MM.1S (cell line): Measurements from ENCODE around the gene PLEKHD1.
A peak's percentile ranks its signal among the peaks of the same experiment; 100 is the strongest.
"Not testable (repeated sequence)": the region's sequence is repeated elsewhere in the genome, so short reads cannot be mapped to it uniquely, and the experiment has no call there.

Source experiments
- DNase-seq: peaks from one replicate; pipeline ENCODE4 v3.0.0-alpha.2; 2015
- H2AFZ ChIP-seq: fragments of 300-600 bp; sonication (generic); 2 replicates; pipeline ENCODE4 v1.6.0; 2016; ENCODE audit warnings: antibody characterized with exemption, low read length
- H3F3A ChIP-seq: fragments of 300-600 bp; sonication (generic); 2 replicates; pipeline ENCODE4 v1.6.1; 2016; ENCODE audit warnings: mild to moderate bottlenecking, antibody characterized with exemption, low read length, moderate library complexity, mixed read lengths; ENCODE audit not compliant: insufficient read depth
- H3K27ac ChIP-seq: fragments of 300-600 bp; sonication (generic); 2 replicates; pipeline ENCODE4 v1.5.1; 2016; ENCODE audit warnings: mild to moderate bottlenecking, low read length
- H3K27me3 ChIP-seq: fragments of 300-600 bp; sonication (generic); replicated peaks from 2 replicates; pipeline ENCODE4 v1.6.0; 2016; ENCODE audit warnings: low read length; ENCODE audit not compliant: insufficient read depth
- H3K36me3 ChIP-seq: fragments of 300-600 bp; sonication (generic); replicated peaks from 2 replicates; pipeline ENCODE4 v1.6.1; 2016; ENCODE audit warnings: mild to moderate bottlenecking, low read length, mixed read lengths; ENCODE audit not compliant: insufficient read depth
- H3K4me1 ChIP-seq: fragments of 300-600 bp; sonication (generic); 2 replicates; pipeline ENCODE4 v1.6.1; 2016; ENCODE audit warnings: low read length, mixed read lengths
- H3K4me2 ChIP-seq: fragments of 300-600 bp; sonication (generic); 2 replicates; pipeline ENCODE4 v1.6.0; 2016; ENCODE audit warnings: low read depth, low read length
- H3K4me3 ChIP-seq: fragments of 300-600 bp; sonication (generic); 2 replicates; pipeline ENCODE4 v1.5.1; 2016; ENCODE audit warnings: low read length, mixed read lengths
- H3K79me2 ChIP-seq: fragments of 300-600 bp; sonication (generic); 2 replicates; pipeline ENCODE4 v1.6.1; 2016; ENCODE audit warnings: mixed run types, low read length, mixed read lengths
- H3K9ac ChIP-seq: fragments of 300-600 bp; sonication (generic); 2 replicates; pipeline ENCODE4 v1.6.1; 2016; ENCODE audit warnings: low read length, mixed read lengths
- H3K9me2 ChIP-seq: fragments of 300-600 bp; sonication (generic); replicated peaks from 2 replicates; pipeline ENCODE4 v1.6.1; 2016; ENCODE audit warnings: mild to moderate bottlenecking, low read length, mixed read lengths; ENCODE audit not compliant: insufficient read depth
- H3K9me3 ChIP-seq: fragments of 300-600 bp; sonication (generic); replicated peaks from 2 replicates; pipeline ENCODE4 v1.6.1; 2016; ENCODE audit warnings: mild to moderate bottlenecking, low read length, mixed read lengths; ENCODE audit not compliant: insufficient read depth
- H4K20me1 ChIP-seq: fragments of 300-600 bp; sonication (generic); 2 replicates; pipeline ENCODE4 v1.6.1; 2016; ENCODE audit warnings: mild to moderate bottlenecking, low read length, moderate library complexity, mixed read lengths; ENCODE audit not compliant: insufficient read depth
- EZH2 ChIP-seq: fragments of 300-600 bp; sonication (generic); optimal IDR thresholded peaks from 2 replicates; pipeline ENCODE3; 2017; ENCODE audit warnings: low read depth, mild to moderate bottlenecking, antibody characterized with exemption, low read length, mixed read lengths
- EZH2phosphoT487 ChIP-seq: fragments of 300-600 bp; sonication (generic); IDR thresholded peaks from 2 replicates; pipeline ENCODE4 v1.6.1; 2018; ENCODE audit warnings: antibody characterized with exemption, low read length
- TF ChIP-seq, protein P1 (sequence below): fragments of 300-600 bp; sonication (generic); IDR thresholded peaks from 2 replicates; pipeline ENCODE4 v1.5.1; 2016; ENCODE audit warnings: antibody characterized with exemption, low read length, mixed read lengths

The PLEKHD1 gene

DNA sequence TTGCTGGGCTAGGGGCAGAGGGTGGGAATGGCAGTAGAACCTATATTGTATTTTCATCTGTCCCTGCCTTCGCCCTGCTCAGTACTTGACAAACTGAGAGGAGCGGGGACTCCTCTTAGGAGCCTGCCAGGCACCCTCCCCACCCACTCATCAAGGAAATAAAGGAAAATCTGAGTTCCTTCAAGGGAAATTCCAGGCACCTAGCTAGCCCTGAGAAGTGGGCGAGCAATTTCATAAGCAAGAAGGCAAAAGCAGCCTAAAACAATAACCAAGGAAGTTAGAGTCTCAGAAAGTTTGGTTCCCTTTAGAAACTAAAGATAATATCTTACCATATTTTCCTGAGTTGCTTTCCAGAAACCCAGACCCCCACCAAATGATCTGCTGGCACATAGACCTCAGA lies 10.6 kb upstream of the PLEKHD1 start:
- Histone ChIP-seq H2AFZ (no peak overlapping the region), H3K4me1 (no peaks in the 10 kb centered on the region), H4K20me1 (no peaks in the 10 kb centered on the region), H3K27me3 (no peaks in the 10 kb centered on the region), H3K4me2 (no peak overlapping the region), H3K27ac (no peak overlapping the region), H3K9me2 (no peaks in the 10 kb centered on the region), H3F3A (no peaks in the 10 kb centered on the region), H3K36me3 (no peaks in the 10 kb centered on the region), H3K9me3 (no peaks in the 10 kb centered on the region), H3K9ac (no peak overlapping the region), H3K4me3 (no peak overlapping the region), H3K79me2 (no peaks in the 10 kb centered on the region)
- DNase-seq, result no peak
- TF ChIP-seq EZH2phosphoT487 (no peak), EZH2 (no peak)
- TF ChIP-seq, protein P1, sequence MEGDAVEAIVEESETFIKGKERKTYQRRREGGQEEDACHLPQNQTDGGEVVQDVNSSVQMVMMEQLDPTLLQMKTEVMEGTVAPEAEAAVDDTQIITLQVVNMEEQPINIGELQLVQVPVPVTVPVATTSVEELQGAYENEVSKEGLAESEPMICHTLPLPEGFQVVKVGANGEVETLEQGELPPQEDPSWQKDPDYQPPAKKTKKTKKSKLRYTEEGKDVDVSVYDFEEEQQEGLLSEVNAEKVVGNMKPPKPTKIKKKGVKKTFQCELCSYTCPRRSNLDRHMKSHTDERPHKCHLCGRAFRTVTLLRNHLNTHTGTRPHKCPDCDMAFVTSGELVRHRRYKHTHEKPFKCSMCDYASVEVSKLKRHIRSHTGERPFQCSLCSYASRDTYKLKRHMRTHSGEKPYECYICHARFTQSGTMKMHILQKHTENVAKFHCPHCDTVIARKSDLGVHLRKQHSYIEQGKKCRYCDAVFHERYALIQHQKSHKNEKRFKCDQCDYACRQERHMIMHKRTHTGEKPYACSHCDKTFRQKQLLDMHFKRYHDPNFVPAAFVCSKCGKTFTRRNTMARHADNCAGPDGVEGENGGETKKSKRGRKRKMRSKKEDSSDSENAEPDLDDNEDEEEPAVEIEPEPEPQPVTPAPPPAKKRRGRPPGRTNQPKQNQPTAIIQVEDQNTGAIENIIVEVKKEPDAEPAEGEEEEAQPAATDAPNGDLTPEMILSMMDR, result no peak

DNA sequence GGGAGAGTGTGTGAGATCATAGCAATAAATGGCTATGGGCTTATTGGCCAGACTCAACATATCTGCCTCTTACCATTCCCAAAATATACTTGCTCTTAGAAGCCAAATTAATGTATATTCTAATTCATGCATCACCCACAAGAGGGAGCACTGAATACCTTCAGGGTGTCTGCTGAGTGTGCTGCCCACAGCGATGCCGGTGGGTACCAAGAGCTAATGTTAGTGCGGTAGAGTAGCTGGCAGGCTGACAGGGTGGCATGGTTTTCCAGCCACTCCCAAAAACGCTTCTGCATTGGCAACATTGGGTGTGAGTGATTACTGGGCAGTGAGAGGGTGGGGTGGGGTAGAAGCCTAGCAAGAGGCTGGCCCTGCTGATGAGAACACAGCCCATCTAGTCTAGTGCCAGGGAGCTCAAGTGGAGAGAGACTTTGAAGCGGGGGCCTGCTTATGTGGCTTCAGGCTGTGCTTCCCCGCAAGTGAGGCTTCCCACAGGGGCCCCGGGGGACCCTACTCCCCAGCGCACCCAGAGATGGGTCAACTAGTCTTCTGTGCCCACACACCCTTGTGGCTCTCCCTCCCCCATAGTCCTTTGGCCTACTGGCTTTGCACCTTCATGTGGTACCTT lies 9.2 kb upstream of the PLEKHD1 start:
- no peaks in the 10 kb centered on the region for H3K27me3 ChIP-seq
- no peaks in the 10 kb centered on the region for H3K36me3 ChIP-seq
- H3K9me2 ChIP-seq, result no peaks in the 10 kb centered on the region
- H3K27ac ChIP-seq, result no peak overlapping the region
- H4K20me1 ChIP-seq, result no peaks in the 10 kb centered on the region
- H3K4me3 ChIP-seq, result no peak overlapping the region
- H2AFZ ChIP-seq, result no peak overlapping the region
- TF ChIP-seq, protein P1, result peak; percentile 39
- TF ChIP-seq EZH2 (no peak), EZH2phosphoT487 (no peak)
- no peaks in the 10 kb centered on the region for H3K79me2 ChIP-seq
- DNase-seq, result peak; percentile 36
- H3K4me2 ChIP-seq, result no peak overlapping the region
- H3K4me1 ChIP-seq, result no peaks in the 10 kb centered on the region
- no peaks in the 10 kb centered on the region for H3K9me3 ChIP-seq
- no peak overlapping the region for H3K9ac ChIP-seq
- no peaks in the 10 kb centered on the region for H3F3A ChIP-seq

DNA sequence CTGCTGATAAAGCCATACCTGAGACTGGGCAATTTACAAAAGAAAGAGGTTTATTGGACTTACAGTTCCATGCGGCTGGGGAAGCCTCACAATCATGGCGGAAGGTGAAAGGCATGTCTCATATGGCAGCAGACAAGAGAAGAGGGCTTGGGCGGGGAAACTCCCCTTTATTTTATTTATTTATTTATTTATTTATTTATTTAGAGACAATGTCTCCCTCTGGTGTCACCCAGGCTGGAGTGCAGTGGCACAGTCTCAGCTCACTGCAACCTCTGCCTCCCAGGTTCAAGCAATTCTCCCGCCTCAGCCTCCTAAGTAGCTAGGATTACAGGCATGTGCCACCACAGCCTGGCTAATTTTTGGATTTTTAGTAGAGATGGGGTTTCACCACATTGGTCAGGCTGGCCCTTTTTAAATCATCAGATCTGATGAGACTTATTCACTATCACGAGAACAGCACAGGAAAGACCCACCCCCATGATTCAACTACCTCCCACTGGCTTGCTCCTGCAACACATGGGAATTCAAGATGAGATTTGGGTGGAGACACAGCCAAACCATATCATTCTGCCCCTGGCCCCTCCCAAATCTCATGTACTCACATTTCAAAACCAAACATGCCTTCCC lies 7.6 kb upstream of the PLEKHD1 start:
- not testable (repeated sequence) for DNase-seq, H3K9ac ChIP-seq, H2AFZ ChIP-seq, H3K27me3 ChIP-seq, H3K4me1 ChIP-seq, H3K79me2 ChIP-seq, H4K20me1 ChIP-seq, H3K4me2 ChIP-seq, H3K4me3 ChIP-seq, H3F3A ChIP-seq, H3K36me3 ChIP-seq, H3K27ac ChIP-seq, H3K9me2 ChIP-seq, H3K9me3 ChIP-seq

DNA sequence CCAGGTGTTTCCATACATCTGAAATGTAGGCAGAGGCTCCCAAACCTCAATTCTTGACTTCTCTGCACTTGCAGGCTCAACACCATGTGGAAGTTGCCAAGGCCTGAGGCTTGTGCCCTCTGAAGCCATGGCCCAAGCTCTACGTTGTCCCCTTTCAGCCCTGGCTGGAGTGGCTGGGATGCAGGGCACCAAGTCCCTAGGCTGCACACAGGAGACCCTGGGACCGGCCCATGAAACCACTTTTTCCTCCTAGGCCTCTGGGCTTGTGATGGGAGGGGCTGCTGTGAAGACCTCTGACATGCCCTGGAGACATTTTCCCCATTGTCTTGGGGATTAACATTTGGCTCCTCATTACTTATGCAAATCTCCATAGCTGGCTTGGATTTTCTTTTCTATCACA lies 6.5 kb upstream of the PLEKHD1 start:
- H3K4me2 ChIP-seq, H3K4me3 ChIP-seq, H3K27me3 ChIP-seq, DNase-seq, H4K20me1 ChIP-seq, H2AFZ ChIP-seq, H3K9me3 ChIP-seq, H3K9me2 ChIP-seq, H3K9ac ChIP-seq, H3F3A ChIP-seq, H3K79me2 ChIP-seq, H3K27ac ChIP-seq, H3K36me3 ChIP-seq, H3K4me1 ChIP-seq: not testable (repeated sequence)
